T-helper 1 cell treated with Interleukin-12 subunit alpha and Interleukin-12 subunit beta and Interleukin-4 antibody, amounts not matched to agents 30 ng/mL and 1 ng/mL, for 36 hours (primary cell): ENCODE data around the gene TSNAX. TPM values are rescaled to one million over a fixed set of nuclear protein-coding genes. Genes with fewer than 3 reads are reported as not detected.
"Not testable (repeated sequence)": the region's sequence is repeated elsewhere in the genome, so short reads cannot be mapped to it uniquely, and the experiment has no call there.

Source experiments
- intact Hi-C: fragments of 100-400 bp; cut with micrococcal nuclease; formaldehyde crosslinking; loops from one replicate; pipeline ENCODE4 v1.15.1; 2024
- total RNA-seq: library from RNA; stranded (reverse); gene quantifications from 2 replicates; pipeline ENCODE4 v1.2.3, GENCODE V29; 2022

The TSNAX gene, protein sequence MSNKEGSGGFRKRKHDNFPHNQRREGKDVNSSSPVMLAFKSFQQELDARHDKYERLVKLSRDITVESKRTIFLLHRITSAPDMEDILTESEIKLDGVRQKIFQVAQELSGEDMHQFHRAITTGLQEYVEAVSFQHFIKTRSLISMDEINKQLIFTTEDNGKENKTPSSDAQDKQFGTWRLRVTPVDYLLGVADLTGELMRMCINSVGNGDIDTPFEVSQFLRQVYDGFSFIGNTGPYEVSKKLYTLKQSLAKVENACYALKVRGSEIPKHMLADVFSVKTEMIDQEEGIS
- total RNA-seq: 36.9 and 39.2 TPM in 2 replicates

DNA sequence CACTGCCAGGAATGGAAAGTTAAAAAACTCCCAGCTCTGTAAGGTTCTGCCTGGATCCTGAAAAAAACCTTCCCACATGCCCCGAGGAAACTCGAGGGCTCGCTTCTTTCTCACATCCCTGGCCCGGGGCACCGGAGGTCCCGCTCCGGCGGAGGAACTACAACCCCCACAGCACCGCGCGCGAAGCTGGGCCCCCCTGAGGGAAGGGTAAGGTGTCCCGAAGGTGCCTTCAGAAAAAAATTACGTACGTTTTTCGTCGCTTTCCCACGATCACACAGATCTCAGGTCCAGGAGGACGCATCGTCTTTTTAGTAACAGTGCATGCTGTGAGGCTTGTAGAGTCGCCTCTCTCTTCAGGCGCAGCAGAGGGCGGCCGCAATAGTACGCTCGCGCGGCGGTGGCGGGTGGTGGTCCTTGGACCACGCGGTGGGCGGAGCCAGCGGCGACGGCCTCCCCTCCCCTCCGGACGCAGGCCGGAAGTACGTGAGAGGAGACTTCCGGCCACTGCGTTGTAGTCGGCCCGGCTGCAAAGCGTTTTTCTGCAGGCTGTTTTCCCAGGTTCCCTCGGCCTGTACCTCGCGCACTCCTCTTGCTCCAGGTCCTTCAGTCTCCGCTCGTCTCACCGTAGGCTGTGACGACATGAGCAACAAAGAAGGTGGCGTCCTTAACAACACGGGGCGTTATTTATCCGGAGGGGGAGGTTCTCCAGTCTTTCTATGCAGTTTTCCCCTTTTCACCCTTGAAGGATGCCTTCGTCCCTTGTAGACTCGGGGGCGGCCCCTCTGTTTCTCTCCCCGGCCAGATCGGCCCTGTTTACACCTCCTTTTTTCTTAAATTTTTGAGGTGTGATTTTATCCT is at the start of gene TSNAX:
TSS of gene TSNAX (plus strand) at position 498 of the 858 bp plus-strand sequence. CDS start at position 640, 142 bp downstream.
- intact Hi-C loops: loop anchor here (1.0 to 10.0 kb wide), 16 partner anchors 22 to 1904 kb away; partner anchors contain the start of genes C1orf198, COG2, DISC1 and EGLN1

DNA sequence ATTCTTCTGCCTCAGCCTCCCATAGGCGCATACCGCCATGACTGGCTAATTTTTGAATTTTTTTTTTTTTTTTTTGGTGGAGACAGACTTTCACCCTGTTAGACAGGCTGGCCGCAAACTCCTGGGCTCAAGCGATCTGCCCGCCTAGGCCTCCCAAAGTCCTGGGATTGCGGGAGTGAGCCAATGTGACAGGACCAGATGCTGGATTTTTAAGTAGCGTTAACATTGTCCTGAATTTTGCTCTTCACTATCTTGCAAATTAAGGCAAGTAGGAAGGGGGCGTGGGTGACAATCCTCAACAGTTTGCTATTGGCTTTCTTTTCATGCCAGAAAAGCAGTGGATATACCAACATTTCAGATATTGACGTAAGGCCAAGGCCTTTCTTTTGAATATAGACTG is 49.7 kb upstream of the TSNAX start:
- intact Hi-C loops: no loop called here

DNA sequence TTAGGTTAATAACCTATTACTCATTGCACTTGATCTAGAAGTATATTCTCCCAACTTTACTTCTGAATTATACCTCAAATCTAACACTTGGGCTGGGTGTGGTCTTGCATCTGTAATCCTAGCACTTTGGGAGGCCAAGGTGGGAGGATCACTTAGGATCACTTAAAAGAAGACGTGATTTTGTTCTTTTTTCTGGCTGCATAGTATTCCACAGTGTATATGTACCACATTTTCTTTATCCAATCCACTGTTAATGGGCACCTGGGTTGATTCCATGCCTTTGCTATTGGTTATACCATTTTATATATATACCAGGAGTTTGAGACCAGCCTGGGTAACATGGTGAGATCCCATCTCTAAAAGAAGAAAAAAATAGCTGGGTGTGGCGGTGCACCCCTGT is 48.5 kb upstream of the TSNAX start:
- intact Hi-C loops: no loop called here

DNA sequence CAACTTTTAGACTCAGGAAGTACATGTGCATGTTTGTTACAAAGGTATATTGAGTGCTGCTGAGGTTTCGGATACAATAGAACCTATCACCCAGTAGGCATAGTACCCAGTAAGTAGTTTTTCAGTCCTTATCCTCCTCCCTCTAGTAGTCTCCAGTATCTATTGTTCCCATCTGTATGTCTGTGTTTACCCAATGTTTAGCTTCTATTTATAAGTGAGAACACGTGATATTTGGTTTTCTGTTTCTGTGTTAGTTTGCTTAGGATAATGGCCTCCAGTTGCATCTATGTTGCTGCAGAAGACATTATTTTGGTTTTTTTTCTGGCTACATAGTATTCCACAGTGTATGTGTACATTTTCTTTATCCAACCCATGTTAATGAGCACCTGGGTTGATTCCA is 47.2 kb upstream of the TSNAX start:
- intact Hi-C loops: no loop called here

DNA sequence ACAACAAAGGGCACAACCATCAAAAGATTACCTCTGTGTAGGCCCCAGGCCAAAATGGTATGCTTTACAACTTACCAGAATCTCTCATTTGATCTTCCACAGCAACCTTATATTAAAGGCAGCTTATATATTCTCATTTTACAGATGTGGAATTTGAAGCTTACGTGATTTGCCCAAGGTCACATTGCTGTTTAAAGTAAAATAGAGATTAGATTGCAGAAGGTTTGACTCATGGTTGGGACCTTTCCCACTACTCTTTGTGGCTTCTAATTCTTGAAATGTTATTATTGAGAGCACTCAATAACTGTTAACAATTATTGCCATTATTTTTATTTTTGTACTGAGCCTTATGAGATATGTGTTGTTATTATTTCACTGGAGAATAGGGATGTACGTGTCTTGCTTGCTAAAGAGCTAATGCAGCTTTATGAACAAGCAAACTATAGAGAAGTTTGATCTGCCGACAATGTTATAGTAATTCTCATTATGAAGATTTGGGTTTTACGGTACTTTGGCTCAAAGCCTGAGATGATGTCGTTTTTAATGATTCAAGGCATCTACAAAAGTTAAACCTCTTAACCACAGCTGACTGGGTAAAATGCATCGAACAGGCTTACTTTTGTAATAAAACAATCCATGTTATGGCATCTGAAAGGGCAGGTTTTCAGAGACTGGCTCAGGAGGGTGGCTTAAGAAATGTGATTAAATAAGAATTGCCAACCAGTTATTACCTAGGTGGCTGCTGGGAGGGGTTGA is 43.3 kb upstream of the TSNAX start:
- intact Hi-C loops: no loop called here

DNA sequence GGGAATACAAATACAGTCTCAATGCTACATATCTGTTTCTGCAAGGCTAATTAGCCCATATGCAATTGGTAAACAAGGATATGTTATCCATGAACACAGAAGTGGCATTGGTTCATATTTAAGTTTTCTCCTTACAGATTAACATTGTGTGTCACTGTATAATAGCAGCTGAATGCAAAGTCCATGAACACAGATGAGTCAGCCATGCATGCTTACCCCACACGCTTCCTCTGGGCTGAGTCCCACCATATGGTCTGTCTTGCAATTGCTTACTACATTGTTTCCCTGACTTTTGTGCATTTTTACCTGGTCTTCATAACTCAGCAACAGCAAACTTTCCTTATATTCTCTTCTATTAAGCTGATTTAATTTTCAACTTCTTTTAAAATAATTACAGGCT is 41.5 kb upstream of the TSNAX start:
- intact Hi-C loops: no loop called here

DNA sequence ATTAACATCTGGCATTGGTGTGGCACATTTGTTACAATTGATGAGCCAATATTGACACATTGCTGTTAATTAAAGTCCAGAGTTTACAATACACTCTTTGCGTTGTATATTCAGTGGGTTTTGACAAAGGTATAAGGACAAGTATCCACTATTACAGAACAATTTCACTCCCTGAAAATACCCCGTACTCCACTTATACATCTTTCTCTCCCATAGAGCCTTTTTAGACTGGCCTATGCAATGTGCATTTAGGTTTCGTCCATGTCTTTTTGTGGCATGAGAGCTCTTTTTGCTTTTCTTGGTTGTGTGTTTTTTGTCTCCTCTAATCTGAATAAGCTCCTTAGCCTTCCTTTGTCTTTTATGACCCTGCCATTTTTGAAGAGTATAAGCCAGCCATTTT is 40.6 kb upstream of the TSNAX start:
- intact Hi-C loops: no loop called here

DNA sequence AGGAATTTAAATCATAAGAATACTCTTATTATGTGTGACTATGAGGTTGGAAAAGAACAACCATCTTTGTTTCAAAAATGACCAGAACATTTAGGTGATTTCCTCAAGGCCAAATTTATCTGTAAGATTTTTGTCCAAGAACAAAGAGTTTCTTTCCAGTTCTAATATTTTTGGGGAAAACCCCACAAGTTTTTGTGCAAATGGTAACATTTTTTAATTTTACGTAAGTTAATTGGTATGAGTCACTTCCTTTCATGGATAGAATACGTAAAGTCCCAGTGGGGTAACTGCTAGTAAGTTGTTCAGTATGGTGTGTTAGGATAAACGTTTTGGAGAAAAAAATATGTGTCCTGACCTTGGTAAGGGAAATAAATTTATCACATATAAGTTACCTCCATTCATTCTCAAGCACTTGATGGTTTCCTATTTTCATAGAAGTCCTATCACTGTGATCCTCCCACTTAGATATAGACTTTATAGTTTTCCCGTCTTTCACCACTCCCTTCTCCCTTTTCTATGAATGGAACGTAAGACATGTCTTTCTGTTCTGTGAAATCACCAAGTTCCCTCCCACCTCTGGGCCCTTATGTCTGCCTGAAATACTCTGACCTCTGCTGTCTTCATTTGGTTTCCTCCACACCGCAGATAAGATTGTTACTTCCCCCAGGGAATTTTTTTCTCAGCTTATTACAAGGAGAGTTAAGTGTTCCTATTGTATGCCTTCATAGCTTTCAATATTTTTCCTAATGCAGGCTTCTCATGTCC is 34.9 kb upstream of the TSNAX start:
- intact Hi-C loops: no loop called here

DNA sequence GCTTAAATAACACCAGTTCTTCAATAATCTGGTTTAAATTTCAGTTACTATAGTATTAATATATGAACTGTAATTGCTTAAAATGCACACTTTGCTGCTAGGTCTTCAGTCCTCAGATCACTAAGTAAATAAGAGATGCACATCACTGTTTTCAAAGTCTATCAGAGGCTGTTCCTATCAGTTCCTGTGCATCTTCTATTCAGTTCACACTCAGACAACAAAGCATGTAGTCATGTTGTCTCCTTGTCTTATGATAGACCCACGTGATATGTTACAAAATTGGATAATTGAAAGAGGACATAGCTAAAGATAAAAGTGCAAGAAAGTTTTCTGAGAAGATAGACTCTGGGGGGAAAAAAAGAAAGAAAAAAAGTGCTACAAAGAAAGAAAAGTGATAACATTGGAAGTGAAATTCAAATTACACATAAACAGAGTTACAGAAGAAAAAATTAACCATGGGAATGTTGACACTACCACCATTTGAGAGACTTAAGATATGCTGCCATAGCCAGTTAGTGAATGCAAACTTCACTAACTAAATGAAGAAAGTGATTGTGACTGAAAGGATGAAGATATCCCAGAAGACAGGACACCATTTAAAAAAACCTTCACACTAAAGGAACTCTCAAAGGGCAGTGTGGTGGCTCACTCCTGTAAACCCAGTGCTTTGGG is 33.9 kb upstream of the TSNAX start:
- intact Hi-C loops: no loop called here

DNA sequence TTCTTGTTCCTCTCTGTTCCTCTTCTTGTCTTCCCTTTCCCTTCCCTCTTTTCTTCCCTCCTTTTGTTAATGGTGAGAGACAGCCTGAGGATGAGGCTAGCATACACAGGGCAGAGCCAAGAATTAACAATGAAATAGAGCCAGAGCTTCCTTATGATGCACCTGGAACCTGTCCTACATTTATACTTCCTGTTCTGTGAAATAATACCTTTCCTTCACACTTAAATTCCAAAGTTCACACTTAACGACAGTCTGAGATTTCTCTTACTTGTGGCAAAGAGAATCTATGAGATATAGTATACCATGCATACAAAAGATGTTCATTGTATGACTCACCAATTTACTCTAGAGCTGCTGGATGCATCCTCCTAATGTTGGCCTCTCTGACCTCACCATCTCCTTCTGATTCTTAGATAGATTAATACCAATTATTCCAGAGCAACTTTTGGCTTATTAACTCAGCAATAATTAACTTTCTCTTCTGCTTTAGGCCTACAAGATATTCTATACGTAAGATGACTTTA is 30.8 kb upstream of the TSNAX start:
- intact Hi-C loops: no loop called here

DNA sequence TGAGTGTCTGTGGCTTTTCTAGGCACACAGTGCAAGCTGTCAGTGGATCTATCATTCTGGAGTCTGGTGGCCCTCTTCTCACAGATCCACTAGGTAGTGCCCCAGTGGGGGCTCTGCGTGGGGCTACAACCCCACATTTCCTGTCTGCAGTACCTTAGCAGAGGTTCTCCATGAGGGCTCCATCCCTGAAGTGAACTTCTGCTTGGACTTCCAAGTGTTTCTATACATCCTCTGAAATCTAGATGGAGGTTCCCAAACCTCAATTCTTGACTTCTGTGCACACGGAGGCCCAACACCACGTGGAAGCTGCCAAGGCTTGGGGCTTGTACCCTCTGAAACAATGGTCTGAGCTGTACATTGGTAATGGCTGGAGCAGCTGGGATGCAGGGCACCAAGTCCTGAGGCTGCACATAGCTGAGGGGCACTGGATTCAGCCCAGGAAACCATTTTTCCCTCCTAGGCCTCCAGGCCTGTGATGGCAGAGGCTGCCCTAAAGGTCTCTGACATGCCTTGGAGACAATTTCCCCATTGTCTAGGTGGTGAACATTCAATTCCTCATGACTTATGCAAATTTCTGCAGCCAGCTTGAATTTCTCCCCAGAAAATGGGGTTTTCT is 29.2 kb upstream of the TSNAX start:
- intact Hi-C loops: no loop called here

DNA sequence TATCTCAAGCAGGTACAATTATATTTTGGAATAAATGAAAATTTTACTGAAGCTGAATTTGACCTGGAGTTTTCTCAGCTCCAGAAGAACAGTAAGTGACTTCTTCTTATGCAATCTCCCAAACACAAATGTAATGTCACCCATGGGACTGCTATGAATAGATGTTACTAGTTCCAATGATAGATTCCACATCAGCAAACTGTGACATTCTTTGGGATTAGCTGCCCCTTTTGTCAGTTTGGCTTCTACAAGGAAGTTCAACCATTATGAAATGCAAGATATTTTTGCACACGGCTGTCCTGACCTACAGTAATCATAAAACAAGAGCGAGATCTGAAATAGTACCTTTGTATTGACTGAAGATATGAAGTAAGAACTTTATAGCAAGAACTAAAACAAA is 27.8 kb upstream of the TSNAX start:
- intact Hi-C loops: no loop called here

DNA sequence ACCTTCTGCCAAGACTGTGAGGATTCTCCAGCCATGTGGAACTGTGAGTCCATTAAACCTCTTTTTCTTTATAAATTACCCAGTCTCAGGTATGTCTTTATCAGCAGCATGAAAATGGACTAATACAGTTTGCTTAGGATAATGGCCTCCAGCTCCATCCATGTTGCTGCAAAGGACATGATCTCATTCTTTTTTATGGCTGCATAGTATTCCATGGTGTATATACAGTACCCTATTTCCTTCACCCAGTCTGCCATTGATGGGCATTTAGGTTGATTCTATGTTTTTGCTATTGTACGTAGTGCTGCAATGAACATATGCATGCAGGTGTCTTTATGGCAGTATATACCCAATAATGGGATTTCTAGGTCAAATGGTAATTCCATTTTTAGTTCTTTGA is 25.3 kb upstream of the TSNAX start:
- intact Hi-C loops: not testable (repeated sequence)

DNA sequence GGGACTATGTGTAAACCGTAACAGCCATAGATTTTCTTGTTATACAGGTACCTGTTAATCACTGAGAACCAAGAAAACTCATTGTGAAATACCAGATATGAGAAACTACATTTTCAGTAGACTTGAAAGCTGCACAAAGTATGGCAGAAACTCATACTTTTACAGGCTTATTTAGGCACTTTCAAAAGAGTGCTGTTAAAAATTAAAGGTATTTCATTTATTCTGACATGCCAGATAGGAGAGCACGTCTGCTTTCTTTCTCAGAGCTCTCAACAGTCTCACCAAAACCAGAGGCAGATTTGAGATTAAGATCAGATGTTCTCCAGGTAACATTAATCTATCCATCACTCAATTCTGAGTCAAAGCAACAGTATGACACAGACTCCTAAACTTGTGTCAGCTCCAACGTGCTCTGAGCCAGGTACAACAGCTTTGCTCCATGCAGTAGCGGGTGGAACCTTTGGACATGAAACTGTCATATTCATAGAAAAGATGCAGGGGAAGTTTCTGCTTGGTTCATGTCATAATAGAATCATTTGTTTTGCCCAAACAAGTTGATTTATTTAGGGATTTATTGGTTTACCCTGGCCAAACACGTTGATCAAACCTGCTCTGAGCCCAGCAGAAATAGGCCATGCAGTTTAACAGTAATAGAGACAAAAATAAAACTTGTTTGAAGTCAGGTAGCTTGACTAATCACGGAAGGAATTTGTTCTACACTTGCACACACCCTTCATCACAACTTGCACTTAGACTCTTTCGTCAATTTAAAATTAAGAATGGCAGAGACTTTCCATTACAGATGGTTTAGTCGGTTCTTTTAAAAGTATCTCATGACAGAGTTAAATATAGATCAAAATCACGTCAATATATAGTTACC is 20.8 kb upstream of the TSNAX start:
- intact Hi-C loops: no loop called here

DNA sequence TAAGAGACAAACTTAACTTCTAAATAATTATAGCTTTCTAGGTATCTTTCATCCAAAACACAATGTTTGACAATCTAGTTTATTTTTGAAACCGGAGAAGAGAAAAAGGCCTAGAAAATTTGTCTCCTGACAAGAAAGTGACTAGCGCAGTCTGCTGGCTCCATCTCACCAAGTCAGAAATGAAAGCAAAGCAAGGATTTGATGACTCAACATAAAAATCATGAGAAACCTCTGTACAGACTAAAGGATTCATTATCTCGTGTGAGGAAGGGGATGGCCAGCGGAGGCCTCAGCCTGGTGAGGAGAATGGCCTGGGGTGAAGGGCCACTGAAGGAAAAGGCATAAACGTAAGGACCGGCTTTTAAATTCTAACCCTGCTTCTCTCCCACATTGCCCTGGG is 20.0 kb upstream of the TSNAX start:
- intact Hi-C loops: no loop called here

DNA sequence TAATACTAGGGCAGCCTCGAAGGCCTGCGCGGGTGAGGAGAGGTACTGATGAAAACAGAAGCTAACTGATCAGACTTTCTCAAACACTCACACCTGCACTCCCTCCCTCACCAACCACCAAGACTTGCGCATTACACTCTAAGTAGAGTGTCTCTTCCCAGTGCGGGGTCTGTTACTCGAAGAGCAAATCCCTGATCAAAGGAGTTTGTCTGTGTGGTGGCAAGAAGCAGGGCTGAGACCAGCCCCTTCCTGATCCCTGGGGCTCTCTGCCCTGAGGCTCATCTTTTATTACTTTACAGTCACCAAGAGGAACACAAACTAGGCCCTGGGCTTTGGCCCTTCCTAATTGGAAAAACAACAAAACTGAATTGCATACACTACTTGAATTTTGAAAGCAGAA is 19.5 kb upstream of the TSNAX start:
- intact Hi-C loops: no loop called here

DNA sequence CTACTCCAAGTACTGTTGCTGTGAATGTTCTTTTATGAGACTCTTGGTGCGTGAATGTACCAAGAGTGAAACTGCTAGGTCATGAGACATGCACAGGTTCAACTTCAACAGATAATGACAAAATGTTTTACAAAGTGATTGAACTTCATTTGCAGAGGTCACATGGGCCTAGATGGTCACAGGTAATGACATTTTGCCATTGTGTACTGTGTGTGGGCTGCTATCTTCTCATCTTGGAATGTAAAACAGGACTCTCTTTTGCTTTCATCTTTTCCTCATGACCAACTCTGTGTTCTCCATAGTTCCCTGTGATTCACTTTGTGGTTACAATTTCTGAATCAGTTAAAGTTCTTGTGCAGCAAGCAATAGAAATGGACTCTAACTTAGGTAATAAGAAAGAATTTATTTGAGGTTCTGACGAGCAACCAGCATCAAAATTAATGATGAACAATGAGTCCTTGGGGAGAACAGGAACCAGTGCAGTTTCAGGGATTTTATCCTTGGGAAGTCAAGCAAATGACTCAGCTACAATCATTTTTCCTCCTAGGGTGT is 16.2 kb upstream of the TSNAX start:
- intact Hi-C loops: no loop called here

DNA sequence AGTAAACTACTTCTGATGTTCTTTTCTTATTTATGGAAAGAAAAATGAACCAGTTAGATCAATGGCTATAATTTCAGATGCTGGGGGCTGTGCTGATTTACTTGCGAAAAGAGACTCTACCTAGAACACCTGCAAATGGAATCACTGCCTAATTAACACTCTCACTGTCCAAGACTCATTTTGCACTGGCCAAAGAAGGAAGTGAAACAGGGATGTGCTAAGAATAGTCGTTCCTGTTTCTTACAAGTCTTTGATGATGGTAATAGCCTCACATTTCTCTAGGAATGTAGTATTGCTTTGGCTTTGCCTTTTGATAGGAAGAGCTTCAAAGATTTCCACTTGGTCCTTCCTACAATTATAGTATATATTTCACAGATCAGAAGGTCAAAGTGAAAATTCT is 12.7 kb upstream of the TSNAX start:
- intact Hi-C loops: no loop called here

DNA sequence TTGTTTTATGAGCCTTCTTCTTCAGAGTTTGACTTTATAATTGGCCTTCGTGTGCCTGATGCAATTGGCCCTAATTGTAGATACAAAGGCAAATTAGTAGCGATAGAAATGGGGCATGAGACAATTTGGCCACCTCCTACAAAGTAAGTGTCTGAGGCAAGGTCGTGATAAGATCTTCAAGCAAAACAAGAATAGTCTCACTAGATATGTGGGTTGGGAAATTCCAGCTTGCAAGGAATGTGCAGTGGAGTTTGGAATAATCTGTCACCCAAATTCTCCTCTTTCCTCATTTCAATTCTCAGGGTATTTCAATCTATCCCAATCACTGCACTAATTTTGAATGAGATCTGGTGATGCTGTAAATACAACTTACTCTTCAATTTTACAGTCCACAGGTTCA is 11.4 kb upstream of the TSNAX start:
- intact Hi-C loops: no loop called here
